GM21381 (cell line): ENCODE results near the gene CES5A.
"Not testable (repeated sequence)": the region's sequence is repeated elsewhere in the genome, so short reads cannot be mapped to it uniquely, and the experiment has no call there.

Source experiments
- ATAC-seq: cut with Tn5 transposase; IDR thresholded peaks from one replicate; pipeline ENCODE4 v1.9.1; 2021; ENCODE audit warnings: mild to moderate bottlenecking, moderate library complexity; ENCODE audit not compliant: unreplicated experiment

The CES5A gene

GRCh38 chr16:55830658-55831294 lies 44.4 kb downstream of the CES5A start:
- no peak for ATAC-seq

- ATAC-seq = not testable (repeated sequence)
Observed at GRCh38 chr16:55829232-55829631, 45.9 kb downstream of the CES5A start.

GRCh38 chr16:55828680-55829079 lies 46.5 kb downstream of the CES5A start:
- no peak for ATAC-seq

- ATAC-seq = no peak
Observed at GRCh38 chr16:55825115-55825728, 50.0 kb downstream of the CES5A start.

GRCh38 chr16:55824473-55825000 lies 50.6 kb downstream of the CES5A start:
- ATAC-seq = no peak

GRCh38 chr16:55822280-55822810 lies 52.8 kb downstream of the CES5A start:
- no peak for ATAC-seq

- ATAC-seq = no peak
Observed at GRCh38 chr16:55821210-55821609, 54.0 kb downstream of the CES5A start.

GRCh38 chr16:55820615-55821014 lies 54.6 kb downstream of the CES5A start:
- ATAC-seq = no peak

- no peak for ATAC-seq
Observed at GRCh38 chr16:55817236-55817912, 57.8 kb downstream of the CES5A start.

- ATAC-seq = not testable (repeated sequence)
Observed at GRCh38 chr16:55816222-55816621, 59.0 kb downstream of the CES5A start.

GRCh38 chr16:55815320-55815719 lies 59.9 kb downstream of the CES5A start:
- no peak for ATAC-seq

GRCh38 chr16:55814174-55814573 lies 61.0 kb downstream of the CES5A start:
- ATAC-seq = not testable (repeated sequence)

- not testable (repeated sequence) for ATAC-seq
Observed at GRCh38 chr16:55813730-55814129, 61.4 kb downstream of the CES5A start.

- no peak for ATAC-seq
Observed at GRCh38 chr16:55812951-55813350, 62.2 kb downstream of the CES5A start.

GRCh38 chr16:55811811-55812210 lies 63.4 kb downstream of the CES5A start:
- ATAC-seq = no peak

GRCh38 chr16:55810451-55810961 lies 64.7 kb downstream of the CES5A start:
- ATAC-seq = no peak

- no peak for ATAC-seq
Observed at GRCh38 chr16:55809851-55810250, 65.3 kb downstream of the CES5A start.

- no peak for ATAC-seq
Observed at GRCh38 chr16:55809386-55809785, 65.8 kb downstream of the CES5A start.

- ATAC-seq = not testable (repeated sequence)
Observed at GRCh38 chr16:55808286-55808685, 66.9 kb downstream of the CES5A start.

GRCh38 chr16:55805104-55805503 lies 70.1 kb downstream of the CES5A start:
- ATAC-seq = not testable (repeated sequence)

- ATAC-seq = not testable (repeated sequence)
Observed at GRCh38 chr16:55803681-55804080, 71.5 kb downstream of the CES5A start.
